GM12891 (cell line): ENCODE results near the gene DNAH7.

Experiments
- PAX5 ChIP-seq: IDR thresholded peaks from 2 replicates; pipeline ENCODE4 v1.6.1; 2011; ENCODE audit warnings: low read length, moderate library complexity, mild to moderate bottlenecking; ENCODE audit not compliant: insufficient read depth, severe bottlenecking
- POLR2A ChIP-seq: IDR thresholded peaks from 2 replicates; pipeline ENCODE4 v1.6.1; 2011; ENCODE audit warnings: low read depth, low read length, control low read depth
- POLR2AphosphoS5 ChIP-seq: IDR thresholded peaks from 2 replicates; pipeline ENCODE4 v1.6.1; 2011; ENCODE audit warnings: low read depth, low read length, control low read depth
- POU2F2 ChIP-seq: IDR thresholded peaks from 2 replicates; pipeline ENCODE4 v1.6.1; 2011; ENCODE audit warnings: low read depth, mild to moderate bottlenecking, control low read depth, low read length, moderate library complexity
- SPI1 ChIP-seq: IDR thresholded peaks from 2 replicates; pipeline ENCODE4 v1.6.1; 2011; ENCODE audit warnings: low read depth, low read length, control low read depth
- TAF1 ChIP-seq: IDR thresholded peaks from 2 replicates; pipeline ENCODE4 v1.6.1; 2011; ENCODE audit warnings: low read depth, low read length, control low read depth

DNA sequence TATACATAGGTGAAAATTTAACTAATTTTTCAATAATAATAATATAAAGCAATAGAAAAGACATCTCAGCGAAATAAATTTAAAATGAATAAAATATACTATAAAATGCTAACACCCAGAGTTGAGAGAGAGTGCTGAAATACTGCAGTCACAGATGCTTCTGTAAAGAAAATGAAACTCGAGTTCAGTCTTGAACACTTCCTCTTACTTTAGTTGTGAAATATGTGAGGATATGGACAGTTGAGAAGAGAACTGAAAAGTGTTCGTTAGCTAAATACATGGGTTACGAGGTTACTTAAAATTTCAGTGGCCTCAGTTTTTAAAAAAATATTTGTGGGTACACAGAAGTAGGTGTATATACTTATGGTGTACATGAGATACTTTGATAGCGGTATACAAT, 106.8 kb downstream of the DNAH7 start:
- TF ChIP-seq POLR2AphosphoS5 (no peak), POLR2A (no peak), PAX5 (no peak), TAF1 (no peak), SPI1 (peak; percentile 77), POU2F2 (no peak)
